Effector memory CD8-positive, alpha-beta T cell (primary cell): Measurements from ENCODE around the gene LRRFIP2.

Source experiments
- ATAC-seq: fragments of 150-1000 bp; cut with Tn5 transposase; replicated peaks from 2 replicates; pipeline ENCODE4 v1.10.0; 2021; ENCODE audit warnings: mild to moderate bottlenecking, moderate library complexity
- DNase-seq, 3 experiments: peaks; one replicate each; pipeline ENCODE4 v3.0.0; 2021
- H3K27ac Mint-ChIP-seq, 2 donors: one replicate each; pipeline ENCODE4 v1.8.0; 2022; ENCODE audit warnings: mild to moderate bottlenecking in 2 of 2, mixed read lengths in 2 of 2, moderate library complexity in 2 of 2
- H3K27me3 Mint-ChIP-seq, 2 donors: one replicate each; pipeline ENCODE4 v1.8.0; 2022; ENCODE audit warnings: mixed read lengths in 2 of 2
- H3K36me3 Mint-ChIP-seq: one replicate; pipeline ENCODE4 v1.8.0; 2022; ENCODE audit warnings: mild to moderate bottlenecking, moderate library complexity, mixed read lengths; ENCODE audit not compliant: insufficient read depth
- H3K4me1 Mint-ChIP-seq, 2 donors: one replicate each; pipeline ENCODE4 v1.8.0; 2022; ENCODE audit warnings: low read depth in 2 of 2, mixed read lengths in 2 of 2
- H3K4me3 Mint-ChIP-seq, 2 donors: one replicate each; pipeline ENCODE4 v1.8.0; 2022; ENCODE audit warnings: mild to moderate bottlenecking in 2 of 2, mixed read lengths in 2 of 2, moderate library complexity in 2 of 2
- H3K9me3 Mint-ChIP-seq, 2 donors: one replicate each; pipeline ENCODE4 v1.8.0; 2022; ENCODE audit warnings: mixed read lengths in 2 of 2

LRRFIP2 gene

DNA sequence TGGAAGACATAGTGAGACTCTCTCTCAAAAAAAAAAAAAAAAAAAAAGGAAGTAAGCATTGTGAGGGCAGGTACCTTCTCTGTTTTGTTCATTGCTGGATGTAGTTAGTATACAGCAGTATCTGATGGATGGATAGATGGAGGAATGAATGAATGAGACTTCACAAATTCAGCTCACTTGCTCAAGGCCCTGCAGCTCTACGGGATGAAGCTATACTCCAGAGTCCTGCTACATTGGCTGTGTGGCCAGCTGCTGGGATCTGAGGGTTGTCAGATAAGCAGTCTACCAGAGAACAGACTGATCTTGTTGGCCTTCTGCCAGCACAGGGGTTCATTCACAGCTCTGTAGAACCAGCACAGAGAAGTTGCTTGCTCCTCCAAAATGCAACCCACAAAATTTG, 146.1 kb downstream of the LRRFIP2 start:
- H3K4me1 Mint-ChIP-seq = peaks cover 1 to 9% of the 10 kb centered on the region in 2 donors
- no peaks in the 10 kb centered on the region for H3K9me3 Mint-ChIP-seq
- no peak for ATAC-seq
- DNase-seq = no peak
- H3K27ac Mint-ChIP-seq = peak overlapping the region in 1 of 2 donors; percentile 47
- no peaks in the 10 kb centered on the region for H3K27me3 Mint-ChIP-seq
- H3K4me3 Mint-ChIP-seq = no peak overlapping the region
- peaks cover 48% of the 10 kb centered on the region for H3K36me3 Mint-ChIP-seq

DNA sequence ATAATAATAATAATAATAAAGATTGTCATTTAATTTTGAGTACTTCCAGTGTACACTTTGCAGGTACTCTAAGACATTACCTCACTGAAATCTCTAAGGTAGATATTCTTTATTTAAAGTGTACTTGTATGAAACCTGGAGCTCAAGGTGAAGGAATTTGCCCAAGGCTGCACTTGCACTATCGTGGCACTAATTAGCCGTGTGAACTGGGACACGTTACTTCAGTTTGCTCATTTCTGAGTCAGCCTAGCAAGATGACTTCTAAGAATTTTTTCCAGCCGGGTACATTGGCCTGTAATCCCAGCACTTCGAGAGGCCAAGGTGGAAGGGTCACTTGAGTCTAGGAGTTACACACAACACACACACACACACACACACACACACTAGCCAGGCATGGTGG, 147.5 kb downstream of the LRRFIP2 start:
- ATAC-seq (no peak), DNase-seq (no peak)
- Mint-ChIP-seq H3K27me3 (no peaks in the 10 kb centered on the region), H3K36me3 (peaks cover 49% of the 10 kb centered on the region), H3K4me3 (no peak overlapping the region), H3K27ac (no peak overlapping the region), H3K4me1 (peaks cover 1 to 7% of the 10 kb centered on the region in 2 donors), H3K9me3 (no peaks in the 10 kb centered on the region)

DNA sequence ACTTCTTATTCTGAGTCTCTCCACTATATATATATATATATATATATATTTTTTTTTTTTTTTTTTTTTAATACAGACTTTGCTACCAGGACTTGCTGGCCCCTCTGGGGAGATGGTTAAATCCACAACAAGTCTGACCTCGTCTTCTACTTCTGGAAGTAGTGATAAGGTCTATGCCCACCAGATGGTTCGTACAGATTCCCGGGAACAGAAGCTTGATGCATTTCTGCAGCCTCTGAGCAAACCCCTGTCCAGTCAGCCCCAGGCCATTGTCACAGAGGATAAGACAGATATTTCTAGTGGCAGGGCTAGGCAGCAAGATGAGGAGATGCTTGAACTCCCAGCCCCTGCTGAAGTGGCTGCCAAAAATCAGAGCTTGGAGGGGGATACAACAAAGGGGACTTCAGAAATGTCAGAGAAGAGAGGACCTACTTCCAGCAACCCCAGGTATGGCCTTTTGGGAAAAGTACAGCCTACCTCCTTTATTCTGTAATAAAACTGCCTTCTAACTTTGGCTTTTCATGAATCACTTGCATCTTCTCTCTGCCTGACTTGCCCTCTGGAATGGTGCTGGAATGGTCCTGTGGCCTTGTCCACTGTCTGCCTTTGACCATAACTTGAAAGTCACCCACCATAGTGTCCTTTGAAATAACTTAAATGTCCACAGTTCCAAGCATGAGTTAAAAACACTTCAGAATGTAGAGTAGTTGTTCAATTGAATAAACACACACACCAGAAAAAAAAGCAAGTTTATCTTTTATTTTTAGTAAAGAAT, 148.6 kb downstream of the LRRFIP2 start:
- Mint-ChIP-seq H3K36me3 (peaks cover 46% of the 10 kb centered on the region), H3K4me1 (peaks cover 1 to 7% of the 10 kb centered on the region in 2 donors), H3K27me3 (no peaks in the 10 kb centered on the region), H3K27ac (no peak overlapping the region), H3K9me3 (no peaks in the 10 kb centered on the region), H3K4me3 (no peak overlapping the region)
- DNase-seq = no peak
- no peak for ATAC-seq

DNA sequence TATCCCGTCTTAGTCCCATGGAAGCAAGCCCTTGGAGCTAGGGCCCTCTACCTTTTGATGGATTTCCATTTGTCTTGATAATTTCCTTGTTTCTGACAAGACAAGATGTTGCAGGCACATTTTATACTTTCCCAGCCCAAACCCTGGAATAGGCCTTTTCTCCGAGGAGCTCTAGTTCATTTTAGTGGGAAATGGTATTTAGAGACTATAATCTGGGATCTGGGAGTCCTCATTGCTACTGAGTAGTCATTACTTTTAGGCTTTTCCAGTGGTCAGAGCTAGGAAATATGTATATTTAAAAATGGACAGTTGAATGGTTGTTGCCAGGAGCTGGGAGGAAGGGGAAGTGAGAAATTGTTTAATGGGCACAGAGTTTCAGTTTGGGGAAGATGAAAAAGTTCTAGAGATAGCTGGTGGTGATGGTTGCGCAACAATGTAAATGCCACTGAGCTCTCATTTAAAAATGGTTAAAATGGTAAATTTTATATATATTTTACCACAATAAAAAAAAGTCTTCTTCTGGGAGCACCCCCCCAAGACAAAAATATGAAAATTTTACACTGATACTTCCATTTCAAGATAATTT, 149.5 kb downstream of the LRRFIP2 start:
- no peaks in the 10 kb centered on the region for H3K9me3 Mint-ChIP-seq
- DNase-seq = no peak
- H3K36me3 Mint-ChIP-seq = peaks cover 46% of the 10 kb centered on the region
- no peaks in the 10 kb centered on the region for H3K27me3 Mint-ChIP-seq
- no peak for ATAC-seq
- H3K27ac Mint-ChIP-seq = peak overlapping the region in 1 of 2 donors; percentile 2
- no peak overlapping the region for H3K4me3 Mint-ChIP-seq
- peaks cover 1 to 7% of the 10 kb centered on the region in 2 donors for H3K4me1 Mint-ChIP-seq

DNA sequence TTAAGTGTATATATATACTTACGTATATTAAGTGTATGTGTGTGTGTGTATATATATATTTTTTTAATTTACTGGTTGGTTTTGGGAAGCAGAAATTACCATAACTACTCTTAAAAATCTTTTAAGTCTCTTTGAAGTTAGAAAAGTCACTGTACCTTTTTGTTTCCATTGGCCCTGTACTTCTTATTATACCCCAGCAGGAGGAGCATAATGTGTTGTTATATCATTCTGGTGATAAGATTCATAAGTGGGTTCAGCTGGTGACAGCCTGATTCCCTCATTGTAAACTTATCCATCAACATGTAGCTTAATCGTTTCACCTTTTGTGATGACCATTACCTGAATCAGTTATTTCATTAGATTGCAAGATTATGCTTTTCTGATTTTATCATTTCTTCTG, 150.3 kb downstream of the LRRFIP2 start:
- Mint-ChIP-seq H3K27me3 (no peaks in the 10 kb centered on the region), H3K36me3 (peaks cover 46% of the 10 kb centered on the region), H3K4me3 (no peak overlapping the region), H3K9me3 (no peaks in the 10 kb centered on the region), H3K4me1 (peaks cover 1 to 7% of the 10 kb centered on the region in 2 donors), H3K27ac (peak overlapping the region in 1 of 2 donors; percentile 2)
- ATAC-seq = no peak
- DNase-seq = no peak

DNA sequence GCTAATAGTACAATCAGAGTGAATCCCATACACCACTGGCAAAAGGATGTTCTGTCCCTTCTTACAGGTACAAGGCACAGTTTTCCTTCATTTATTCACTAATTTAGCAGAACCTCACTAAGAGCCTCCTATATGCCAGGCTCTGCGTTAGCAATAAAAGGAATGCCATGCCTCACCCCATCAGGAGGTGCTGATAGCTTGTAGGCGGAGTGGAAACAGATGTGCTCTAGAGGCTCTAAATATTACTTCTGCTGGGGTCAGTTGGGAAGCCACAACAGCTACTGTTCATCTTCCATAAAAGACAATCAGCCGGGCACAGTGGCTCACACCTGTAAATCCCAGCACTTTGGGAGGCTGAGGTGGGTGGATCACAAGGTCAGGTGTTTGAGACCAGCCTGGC, 156.7 kb downstream of the LRRFIP2 start:
- no peak for ATAC-seq
- H3K36me3 Mint-ChIP-seq = peaks cover 43% of the 10 kb centered on the region
- no peak overlapping the region for H3K27ac Mint-ChIP-seq
- no peak for DNase-seq
- H3K9me3 Mint-ChIP-seq = no peaks in the 10 kb centered on the region
- peaks cover 0 to 3% of the 10 kb centered on the region in 2 donors for H3K4me1 Mint-ChIP-seq
- H3K4me3 Mint-ChIP-seq = no peak overlapping the region
- no peaks in the 10 kb centered on the region for H3K27me3 Mint-ChIP-seq

DNA sequence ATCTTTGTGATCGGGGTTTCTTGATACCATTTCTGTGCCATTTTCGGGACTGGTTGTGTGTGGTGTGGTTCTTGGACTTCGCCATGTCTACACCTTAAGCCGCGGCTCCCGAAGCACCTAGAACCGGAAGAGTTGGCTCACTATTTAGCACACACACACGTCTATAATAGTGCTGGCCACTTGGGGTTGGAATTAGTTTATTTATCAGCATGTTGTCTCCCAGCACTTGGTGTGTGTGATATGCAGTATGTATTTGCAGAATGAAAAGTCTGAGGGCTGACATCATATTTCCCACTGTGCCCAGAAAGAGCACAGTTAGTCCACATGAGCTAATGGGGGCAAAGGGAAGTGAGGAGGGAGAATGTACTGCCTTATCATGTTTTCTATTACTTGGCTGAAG, 157.5 kb downstream of the LRRFIP2 start:
- DNase-seq = no peak
- Mint-ChIP-seq H3K4me3 (no peak overlapping the region), H3K4me1 (no peaks in the 10 kb centered on the region), H3K9me3 (no peaks in the 10 kb centered on the region), H3K27me3 (no peaks in the 10 kb centered on the region), H3K36me3 (peaks cover 47% of the 10 kb centered on the region), H3K27ac (no peak overlapping the region)
- no peak for ATAC-seq

DNA sequence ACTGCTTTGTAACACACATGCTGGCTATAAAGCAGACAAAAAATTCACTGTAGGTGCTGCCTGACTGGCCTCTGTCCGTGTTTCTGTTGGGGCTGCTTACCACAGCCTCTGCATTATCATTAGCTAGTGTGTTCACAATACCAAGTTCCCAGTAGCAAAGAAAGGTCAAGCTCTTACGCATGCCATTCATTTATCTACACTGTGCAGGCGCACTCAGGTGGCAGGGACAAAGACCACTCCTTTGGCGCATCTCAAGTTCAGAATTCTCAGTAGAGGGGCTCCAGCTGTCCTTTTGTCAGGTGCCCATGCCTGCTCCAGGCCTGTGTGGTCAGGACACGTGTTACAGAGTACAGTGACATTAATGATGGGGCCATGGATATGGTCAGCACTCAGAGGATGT, 158.7 kb downstream of the LRRFIP2 start:
- H3K4me3 Mint-ChIP-seq = no peak overlapping the region
- ATAC-seq (no peak), DNase-seq (no peak)
- no peaks in the 10 kb centered on the region for H3K9me3 Mint-ChIP-seq
- peaks cover 55% of the 10 kb centered on the region for H3K36me3 Mint-ChIP-seq
- no peak overlapping the region for H3K27ac Mint-ChIP-seq
- H3K27me3 Mint-ChIP-seq = no peaks in the 10 kb centered on the region
- peaks cover 0 to 4% of the 10 kb centered on the region in 2 donors for H3K4me1 Mint-ChIP-seq

DNA sequence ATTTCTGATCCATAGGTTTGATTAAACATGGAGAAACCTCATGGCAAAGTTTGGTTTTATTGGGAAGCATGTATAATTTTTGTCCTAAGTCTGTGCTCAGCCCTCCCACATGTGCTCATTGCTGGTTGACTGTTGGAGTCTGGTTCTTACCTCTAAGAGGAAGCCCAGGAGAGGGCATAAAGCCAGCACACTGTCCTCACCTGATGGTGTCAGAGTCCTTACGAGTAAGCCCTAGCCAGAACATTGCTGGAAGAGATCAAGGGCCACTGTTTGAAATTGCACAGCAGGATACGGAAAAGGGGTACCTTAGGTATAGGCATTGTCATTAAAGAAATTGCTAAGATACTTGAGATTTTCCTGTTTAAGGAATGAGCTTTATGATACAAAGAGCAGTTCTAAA, 159.8 kb downstream of the LRRFIP2 start:
- DNase-seq (no peak), ATAC-seq (no peak)
- Mint-ChIP-seq H3K27ac (no peak overlapping the region), H3K4me1 (peaks cover 0 to 4% of the 10 kb centered on the region in 2 donors), H3K36me3 (peaks cover 59% of the 10 kb centered on the region), H3K9me3 (no peaks in the 10 kb centered on the region), H3K27me3 (no peaks in the 10 kb centered on the region), H3K4me3 (no peak overlapping the region)
